Mucosa of descending colon (tissue), 3 donors: ENCODE measurements around the gene EFHC1. TPM values are rescaled to one million over a fixed set of nuclear protein-coding genes. Genes with fewer than 3 reads are reported as not detected.

Experiments used
- ATAC-seq: fragments of 200-7000 bp; cut with Tn5 transposase; one replicate; pipeline ENCODE4 v1.9.1; 2020; ENCODE audit warnings: mild to moderate bottlenecking, moderate library complexity
- DNase-seq, 3 donors: peaks; one replicate each; pipeline ENCODE4 v3.0.0-alpha.2; 2020
- H3K36me3 ChIP-seq: fragments of 200-600 bp; one replicate; pipeline ENCODE4 v1.8.0; 2021; ENCODE audit warnings: low read depth, mild to moderate bottlenecking
- H3K4me1 ChIP-seq: fragments of 200-600 bp; one replicate; pipeline ENCODE4 v1.8.0; 2021; ENCODE audit warnings: low read depth, mild to moderate bottlenecking
- H3K4me3 ChIP-seq: fragments of 200-600 bp; one replicate; pipeline ENCODE4 v1.8.0; 2021; ENCODE audit warnings: mild to moderate bottlenecking
- H3K9me3 ChIP-seq: fragments of 200-600 bp; one replicate; pipeline ENCODE4 v1.8.0; 2021; ENCODE audit warnings: mild to moderate bottlenecking
- CTCF ChIP-seq: fragments of 200-600 bp; IDR thresholded peaks from one replicate; pipeline ENCODE4 v1.8.0; 2022; ENCODE audit warnings: antibody characterized with exemption, mild to moderate bottlenecking
- intact Hi-C, 2 donors: fragments of 100-400 bp; cut with DNase I in 1 of 2; cut with micrococcal nuclease in 1 of 2; formaldehyde crosslinking; loops; one replicate each; pipeline versions ENCODE4 v1.11.0 to v1.11.1; 2022; cut with DNase I, micrococcal nuclease
- total RNA-seq, 3 donors: library from RNA; stranded (reverse); fragmentation: NEBNext Ultra II Directional in 2 of 3; extraction: Animal tissue kit (Norgen Biotek cat#: 25700) in 2 of 3; gene quantifications; one replicate each; pipeline versions ENCODE4 v1.2.1 to v1.2.4, GENCODE V29; 2021 to 2023
- donor health status: DM: no; HTN: no; CAD: no; lungs with moderate emphysema.
- donor health status: DM: no; HTN: no; CAD: no.
- donor health status: DM: no; HTN: yes; CAD: no.

EFHC1 gene
- total RNA-seq, 3 donors from 2014 or later = 10.8 to 22.2 (median 20.5) TPM

GRCh38 chr6:52532457-52532856 is 112.3 kb downstream of the EFHC1 start:
- Histone ChIP-seq H3K36me3 (no peaks in the 10 kb centered on the region), H3K9me3 (no peaks in the 10 kb centered on the region), H3K4me3 (no peak overlapping the region), H3K4me1 (peaks cover 2% of the 10 kb centered on the region)
- intact Hi-C loops = no loop called here
- TF ChIP-seq CTCF = no peak
- DNase-seq (no peak), ATAC-seq (no peak)

GRCh38 chr6:52533491-52533890 is 113.3 kb downstream of the EFHC1 start:
- H3K4me3 ChIP-seq = no peak overlapping the region
- H3K36me3 ChIP-seq = no peaks in the 10 kb centered on the region
- peaks cover 9% of the 10 kb centered on the region for H3K4me1 ChIP-seq
- intact Hi-C loops = no loop called here
- no peaks in the 10 kb centered on the region for H3K9me3 ChIP-seq
- no peak for TF ChIP-seq CTCF
- ATAC-seq = no peak
- no peak for DNase-seq

- no peaks in the 10 kb centered on the region for H3K36me3 ChIP-seq
- ATAC-seq (no peak), DNase-seq (no peak)
- H3K4me3 ChIP-seq = no peak overlapping the region
- H3K9me3 ChIP-seq = no peaks in the 10 kb centered on the region
- intact Hi-C loops = no loop called here
- H3K4me1 ChIP-seq = peaks cover 9% of the 10 kb centered on the region
- TF ChIP-seq CTCF = no peak
Measured at GRCh38 chr6:52534363-52534762, 114.2 kb downstream of the EFHC1 start.

GRCh38 chr6:52534966-52535390 is 114.8 kb downstream of the EFHC1 start:
- intact Hi-C loops = no loop called here
- Histone ChIP-seq H3K4me3 (no peak overlapping the region), H3K4me1 (peaks cover 9% of the 10 kb centered on the region), H3K9me3 (no peaks in the 10 kb centered on the region), H3K36me3 (no peaks in the 10 kb centered on the region)
- DNase-seq = no peak
- ATAC-seq = peak; percentile 14
- TF ChIP-seq CTCF = no peak

- no peaks in the 10 kb centered on the region for H3K36me3 ChIP-seq
- H3K9me3 ChIP-seq = no peaks in the 10 kb centered on the region
- H3K4me3 ChIP-seq = no peak overlapping the region
- no peak for TF ChIP-seq CTCF
- intact Hi-C loops = no loop called here
- peaks cover 10% of the 10 kb centered on the region for H3K4me1 ChIP-seq
- DNase-seq = no peak
- ATAC-seq = no peak
Measured at GRCh38 chr6:52535711-52536423, 115.7 kb downstream of the EFHC1 start.
